GM19452 (cell line): Measurements from ENCODE around the gene SIK2.

Experiments used
- ATAC-seq: cut with Tn5 transposase; IDR thresholded peaks from one replicate; pipeline ENCODE4 v1.9.1; 2021; ENCODE audit not compliant: unreplicated experiment

Gene SIK2

GRCh38 chr11:111601979-111602864 lies at the start of gene SIK2:
SIK2 (plus strand) TSS chr11:111602449; CDS start chr11:111602564, 115 bp downstream.
- peak; percentile 90 for ATAC-seq

DNA sequence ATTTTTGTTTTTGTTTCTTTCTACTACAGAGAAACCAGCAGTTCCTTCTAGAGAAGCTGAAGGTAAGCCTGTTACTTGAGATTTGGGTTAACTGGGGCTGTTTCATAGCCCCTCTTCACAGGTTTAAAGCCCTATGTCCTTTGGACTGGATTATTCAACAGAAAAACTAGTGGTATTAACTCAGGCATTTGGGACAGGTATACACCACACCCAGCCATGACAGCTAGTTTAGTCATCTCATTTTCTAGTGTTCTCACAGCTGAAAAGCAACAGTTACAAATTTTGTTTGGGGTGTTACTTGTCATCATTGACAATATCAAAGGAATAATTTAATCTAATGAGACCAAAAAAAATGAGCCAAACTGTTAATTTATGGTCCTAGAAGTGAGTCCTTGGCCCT lies 47.7 kb upstream of the SIK2 start:
- ATAC-seq, result no peak

- no peak for ATAC-seq
Measured at GRCh38 chr11:111555255-111555654, 47.0 kb upstream of the SIK2 start.

- no peak for ATAC-seq
Measured at GRCh38 chr11:111557425-111558111, 44.7 kb upstream of the SIK2 start.

DNA sequence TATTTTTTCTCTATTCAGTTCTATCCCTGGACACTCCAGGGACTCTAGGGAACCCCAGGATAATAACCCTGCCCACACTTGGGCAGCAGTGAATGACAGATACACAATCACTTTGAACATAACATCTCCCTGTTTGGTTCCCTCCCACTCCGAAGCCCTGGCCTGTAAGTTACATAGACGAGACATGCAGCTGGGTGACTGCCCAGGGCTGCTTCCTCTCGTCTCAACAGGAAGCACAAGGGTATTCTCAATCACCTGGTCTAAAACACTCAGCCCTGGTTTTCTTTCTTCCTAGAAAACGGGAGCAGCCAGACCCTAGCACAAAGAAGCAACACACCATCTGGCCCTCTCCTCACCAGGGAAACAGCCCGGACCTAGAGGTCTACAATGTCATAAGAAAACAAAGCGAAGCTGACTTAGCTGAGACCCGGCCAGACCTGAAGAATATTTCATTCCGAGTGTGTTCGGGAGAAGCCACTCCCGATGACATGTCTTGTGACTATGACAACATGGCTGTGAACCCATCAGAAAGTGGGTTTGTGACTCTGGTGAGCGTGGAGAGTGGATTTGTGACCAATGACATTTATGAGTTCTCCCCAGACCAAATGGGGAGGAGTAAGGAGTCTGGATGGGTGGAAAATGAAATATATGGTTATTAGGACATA lies 42.3 kb upstream of the SIK2 start:
- ATAC-seq, result no peak

DNA sequence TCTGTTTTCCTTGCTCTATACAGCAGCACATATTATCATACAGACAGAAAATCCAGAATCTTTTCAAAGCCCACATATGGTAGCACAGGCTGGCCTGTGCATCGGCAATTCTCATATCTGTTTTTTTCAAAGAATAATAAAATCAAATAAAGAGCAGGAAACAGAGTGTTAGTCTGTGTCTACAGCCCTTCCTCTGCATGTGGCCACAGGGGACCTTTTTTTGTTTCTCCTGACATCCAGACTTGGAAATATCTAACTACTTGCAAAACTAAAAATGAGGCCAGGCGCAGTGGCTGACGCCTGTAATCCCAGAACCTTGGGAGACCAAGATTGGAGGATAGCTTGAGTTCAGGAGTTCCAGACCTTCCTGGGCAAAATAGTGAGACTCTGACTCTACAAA lies 41.4 kb upstream of the SIK2 start:
- no peak for ATAC-seq

- ATAC-seq, result no peak
Measured at GRCh38 chr11:111561306-111561705, 40.9 kb upstream of the SIK2 start.

GRCh38 chr11:111561791-111562325 lies 40.4 kb upstream of the SIK2 start:
- ATAC-seq, result no peak

- no peak for ATAC-seq
Measured at GRCh38 chr11:111562692-111563389, 39.4 kb upstream of the SIK2 start.

GRCh38 chr11:111565114-111565720 lies 37.0 kb upstream of the SIK2 start:
- ATAC-seq, result no peak

DNA sequence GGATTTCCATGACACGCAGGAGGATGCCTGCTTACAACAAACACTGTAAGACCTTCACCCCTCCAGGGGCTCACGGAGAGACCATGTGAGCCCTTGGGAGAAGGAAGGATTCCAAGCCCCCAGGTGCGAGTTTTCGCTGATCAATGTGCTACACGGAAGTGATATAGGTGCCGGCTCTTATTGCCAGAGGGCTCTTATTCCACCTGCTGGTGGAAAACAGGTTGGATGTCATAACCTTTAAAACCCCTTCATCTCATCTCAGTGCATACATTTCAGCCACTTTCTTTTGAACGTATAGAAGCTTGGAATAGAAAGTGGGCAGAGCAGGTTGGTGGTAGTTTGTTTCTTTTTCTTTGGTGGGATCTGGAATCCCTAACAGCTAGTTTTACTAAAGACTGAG lies 35.9 kb upstream of the SIK2 start:
- ATAC-seq, result no peak

GRCh38 chr11:111569476-111569875 lies 32.8 kb upstream of the SIK2 start:
- ATAC-seq, result no peak

- ATAC-seq, result no peak
Measured at GRCh38 chr11:111570796-111571195, 31.5 kb upstream of the SIK2 start.

DNA sequence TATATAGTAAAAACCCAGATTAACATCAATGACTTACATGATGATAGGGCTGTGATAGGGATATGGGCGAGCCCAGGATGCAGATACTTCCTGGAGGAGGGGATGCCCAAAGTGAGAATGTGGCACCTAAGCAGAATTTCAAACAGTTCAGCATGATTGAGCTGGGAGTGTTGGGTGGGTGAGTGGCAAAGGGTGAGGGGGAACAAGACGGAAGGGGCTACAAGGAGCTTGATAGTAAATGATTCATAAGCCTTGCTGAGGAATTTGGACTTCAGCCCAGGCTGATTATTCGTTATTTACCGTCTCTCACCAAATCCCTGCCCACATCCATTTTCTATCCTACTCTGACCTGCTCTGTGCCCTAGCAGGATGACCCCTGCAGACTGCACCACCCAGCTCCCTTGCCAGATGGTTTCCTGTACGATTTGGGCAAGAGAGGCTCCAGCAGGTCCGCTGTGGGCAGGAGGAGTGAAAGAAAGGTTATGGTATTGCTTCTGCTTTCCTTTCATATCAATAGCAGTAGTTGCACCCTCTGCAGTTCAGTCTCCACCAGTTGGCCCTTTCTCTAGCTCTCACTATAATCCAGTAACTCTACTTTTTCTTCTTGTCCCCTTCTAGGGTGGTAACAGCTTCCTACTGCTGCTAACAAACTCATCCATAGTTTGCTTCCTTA lies 30.3 kb upstream of the SIK2 start:
- no peak for ATAC-seq

DNA sequence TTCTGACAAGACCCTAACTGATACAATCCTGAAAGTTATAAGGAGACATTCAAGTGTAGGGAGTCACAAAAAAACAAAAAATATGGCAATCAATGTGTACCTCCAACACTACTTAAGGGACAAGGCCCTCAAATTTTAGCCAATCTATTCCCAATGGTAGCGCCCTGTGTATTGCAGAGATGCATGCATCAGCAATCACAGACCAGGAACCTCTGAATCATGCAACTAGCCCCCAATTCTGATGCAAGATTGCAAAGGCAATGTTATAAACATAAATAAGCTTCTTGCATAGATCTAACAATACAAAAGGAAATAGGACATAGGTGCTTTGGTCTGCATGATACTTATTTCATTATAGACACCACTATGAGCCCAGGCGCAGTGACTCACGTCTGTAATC lies 29.7 kb upstream of the SIK2 start:
- ATAC-seq, result no peak

- no peak for ATAC-seq
Measured at GRCh38 chr11:111573821-111574249, 28.4 kb upstream of the SIK2 start.

GRCh38 chr11:111574373-111575225 lies 27.6 kb upstream of the SIK2 start:
- ATAC-seq, result no peak

DNA sequence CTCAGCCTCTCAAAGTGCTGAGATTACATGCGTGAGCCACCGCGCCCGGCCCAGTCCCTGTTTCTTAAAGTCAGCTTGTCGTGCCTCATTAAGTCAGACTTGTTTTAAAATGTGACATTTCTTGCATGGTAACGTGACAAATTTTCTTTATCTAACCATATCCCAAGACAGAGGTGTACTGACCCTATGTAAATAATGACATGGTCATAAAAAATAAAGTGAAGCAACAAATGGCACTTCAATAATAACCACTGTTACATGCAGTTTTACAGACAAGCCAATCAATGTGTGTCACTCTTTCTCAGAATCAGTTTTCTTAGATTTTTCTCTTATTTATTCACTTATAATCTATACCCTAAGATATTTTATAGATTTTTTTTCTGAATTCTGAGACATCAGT lies 26.5 kb upstream of the SIK2 start:
- no peak for ATAC-seq

DNA sequence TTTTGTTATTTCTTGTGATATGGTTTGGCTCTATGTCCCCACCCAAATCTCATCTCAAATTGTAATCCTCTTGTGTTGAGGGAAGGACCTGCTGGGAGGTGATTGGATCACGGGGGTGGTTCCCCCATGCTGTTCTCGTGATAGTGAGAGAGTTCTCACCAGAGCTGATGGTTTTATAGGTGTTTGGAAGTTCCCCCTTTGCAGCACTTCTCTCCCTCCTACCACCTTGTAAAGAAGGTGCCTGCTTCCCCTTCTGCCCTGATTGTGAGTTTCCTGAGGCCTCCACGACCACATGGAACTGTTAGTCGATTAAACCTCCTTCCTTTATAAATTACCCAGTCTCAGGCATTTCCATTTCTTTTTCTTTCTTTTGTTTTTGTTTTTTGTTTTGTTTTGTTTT lies 24.4 kb upstream of the SIK2 start:
- ATAC-seq, result no peak
